ENCODE measurements around the gene SARNP. TPM values are rescaled to one million over a fixed set of nuclear protein-coding genes. Genes with fewer than 3 reads are reported as not detected.
A peak's percentile ranks its signal among the peaks of the same experiment; 100 is the strongest.

The SARNP gene
- total RNA-seq, 1 donor from 2014 or later, result 266 TPM

DNA sequence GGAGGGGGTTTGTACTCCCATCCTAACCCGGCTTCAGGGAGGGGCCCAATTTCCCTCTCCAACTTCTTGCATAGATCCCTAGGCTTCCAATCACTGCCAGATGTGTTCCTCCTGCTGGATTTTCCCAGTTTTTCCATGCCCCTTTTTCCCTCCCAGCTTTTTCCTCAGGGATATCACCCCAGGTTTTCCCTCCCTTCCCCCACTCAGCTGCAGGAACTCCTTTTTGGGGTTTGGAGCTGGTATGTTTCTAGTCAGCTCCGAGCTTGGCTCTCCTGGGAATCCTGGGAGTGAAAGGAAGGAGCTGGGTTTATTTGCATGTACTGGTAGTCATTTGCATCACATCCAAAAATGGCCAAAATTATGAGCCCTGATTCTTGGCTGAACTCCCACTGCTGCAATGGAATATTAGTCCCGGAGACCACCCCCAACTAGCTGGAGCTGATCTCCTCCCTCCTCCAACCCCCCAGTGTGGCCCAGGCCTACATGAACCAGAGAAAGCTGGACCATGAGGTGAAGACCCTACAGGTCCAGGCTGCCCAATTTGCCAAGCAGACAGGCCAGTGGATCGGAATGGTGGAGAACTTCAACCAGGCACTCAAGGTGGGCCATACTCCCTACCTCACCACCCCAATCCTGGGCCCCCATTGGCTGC, 98.8 kb downstream of the SARNP start:
- Mint-ChIP-seq H3K27me3 (ENCODE audit: insufficient read depth, low read depth) (peaks cover 18% of the 10 kb centered on the region), H3K4me3 (peak overlapping the region; percentile 92), H3K9me3 (peaks cover 6% of the 10 kb centered on the region), H3K36me3 (peaks cover 6% of the 10 kb centered on the region), H3K4me1 (peaks cover 43% of the 10 kb centered on the region), H3K27ac (peak overlapping the region; percentile 97)
- H3K4me2 ChIP-seq, result peak overlapping the region; percentile 79
- H3K27ac ChIP-seq, result peak overlapping the region; percentile 86
- no peak overlapping the region for H2AFZ ChIP-seq (replicated peaks)
- no peaks in the 10 kb centered on the region for H4K20me1 ChIP-seq (ENCODE audit: low read depth)
- no peak for DNase-seq (ENCODE audit: low spot score)
- H3K4me3 ChIP-seq, result peak overlapping the region; percentile 88
- peak overlapping the region; percentile 27 for H3K9ac ChIP-seq
- no peak for TF ChIP-seq EZH2 (IDR thresholded peaks at IDR 0.05)
- TF ChIP-seq, protein P1, sequence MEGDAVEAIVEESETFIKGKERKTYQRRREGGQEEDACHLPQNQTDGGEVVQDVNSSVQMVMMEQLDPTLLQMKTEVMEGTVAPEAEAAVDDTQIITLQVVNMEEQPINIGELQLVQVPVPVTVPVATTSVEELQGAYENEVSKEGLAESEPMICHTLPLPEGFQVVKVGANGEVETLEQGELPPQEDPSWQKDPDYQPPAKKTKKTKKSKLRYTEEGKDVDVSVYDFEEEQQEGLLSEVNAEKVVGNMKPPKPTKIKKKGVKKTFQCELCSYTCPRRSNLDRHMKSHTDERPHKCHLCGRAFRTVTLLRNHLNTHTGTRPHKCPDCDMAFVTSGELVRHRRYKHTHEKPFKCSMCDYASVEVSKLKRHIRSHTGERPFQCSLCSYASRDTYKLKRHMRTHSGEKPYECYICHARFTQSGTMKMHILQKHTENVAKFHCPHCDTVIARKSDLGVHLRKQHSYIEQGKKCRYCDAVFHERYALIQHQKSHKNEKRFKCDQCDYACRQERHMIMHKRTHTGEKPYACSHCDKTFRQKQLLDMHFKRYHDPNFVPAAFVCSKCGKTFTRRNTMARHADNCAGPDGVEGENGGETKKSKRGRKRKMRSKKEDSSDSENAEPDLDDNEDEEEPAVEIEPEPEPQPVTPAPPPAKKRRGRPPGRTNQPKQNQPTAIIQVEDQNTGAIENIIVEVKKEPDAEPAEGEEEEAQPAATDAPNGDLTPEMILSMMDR (IDR thresholded peaks at IDR 0.05), result no peak
- H3K36me3 ChIP-seq, result no peaks in the 10 kb centered on the region
- H3K79me2 ChIP-seq (ENCODE audit: low read depth), result peaks cover 16% of the 10 kb centered on the region
- H3K9me3 ChIP-seq (ENCODE audit: low read depth), result no peaks in the 10 kb centered on the region
- peaks cover 31% of the 10 kb centered on the region for H3K4me1 ChIP-seq
- no peaks in the 10 kb centered on the region for H3K27me3 ChIP-seq
- peaks cover 45% of the 10 kb centered on the region for H3F3A ChIP-seq (ENCODE audit: low read depth)

DNA sequence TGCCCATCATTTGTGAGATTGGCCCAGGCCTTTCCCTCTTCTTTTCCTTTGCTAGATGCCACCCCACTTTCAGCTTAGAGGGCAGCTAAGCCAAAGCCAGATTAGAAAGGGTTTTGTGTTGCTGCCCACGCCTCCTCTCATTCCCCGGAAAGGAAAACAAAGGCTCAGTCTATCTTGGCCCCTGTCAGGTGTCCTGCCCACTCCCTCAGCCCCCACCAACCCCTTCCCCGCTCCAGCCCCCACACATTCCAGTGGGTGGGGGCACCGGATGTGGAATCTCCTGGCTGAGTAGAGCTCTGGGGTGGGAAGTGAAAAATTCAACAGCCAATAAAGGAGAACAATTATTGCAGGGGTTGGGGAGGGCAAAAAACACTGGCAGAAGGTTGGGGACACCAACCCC, 99.5 kb downstream of the SARNP start:
- Histone ChIP-seq H3K4me3 (peak overlapping the region; percentile 88), H2AFZ (replicated peaks) (no peak overlapping the region), H3K9me3 (ENCODE audit: low read depth) (no peaks in the 10 kb centered on the region), H3K36me3 (no peaks in the 10 kb centered on the region), H3K9ac (peak overlapping the region; percentile 27), H4K20me1 (ENCODE audit: low read depth) (no peaks in the 10 kb centered on the region), H3F3A (ENCODE audit: low read depth) (peaks cover 38% of the 10 kb centered on the region), H3K27me3 (no peaks in the 10 kb centered on the region), H3K27ac (peak overlapping the region; percentile 86), H3K79me2 (ENCODE audit: low read depth) (peaks cover 16% of the 10 kb centered on the region), H3K4me2 (peak overlapping the region; percentile 79), H3K4me1 (peaks cover 31% of the 10 kb centered on the region)
- peak overlapping the region; percentile 97 for H3K27ac Mint-ChIP-seq
- peaks cover 6% of the 10 kb centered on the region for H3K9me3 Mint-ChIP-seq
- H3K4me1 Mint-ChIP-seq, result peaks cover 41% of the 10 kb centered on the region
- TF ChIP-seq EZH2 (IDR thresholded peaks at IDR 0.05) (no peak), EZH2phosphoT487 (IDR thresholded peaks at IDR 0.05) (no peak)
- TF ChIP-seq, protein P1 (IDR thresholded peaks at IDR 0.05), result no peak
- DNase-seq (ENCODE audit: low spot score), result peak; percentile 77
- peaks cover 3% of the 10 kb centered on the region for H3K36me3 Mint-ChIP-seq
- H3K27me3 Mint-ChIP-seq (ENCODE audit: insufficient read depth, low read depth), result peaks cover 20% of the 10 kb centered on the region
- H3K4me3 Mint-ChIP-seq, result peak overlapping the region; percentile 92

DNA sequence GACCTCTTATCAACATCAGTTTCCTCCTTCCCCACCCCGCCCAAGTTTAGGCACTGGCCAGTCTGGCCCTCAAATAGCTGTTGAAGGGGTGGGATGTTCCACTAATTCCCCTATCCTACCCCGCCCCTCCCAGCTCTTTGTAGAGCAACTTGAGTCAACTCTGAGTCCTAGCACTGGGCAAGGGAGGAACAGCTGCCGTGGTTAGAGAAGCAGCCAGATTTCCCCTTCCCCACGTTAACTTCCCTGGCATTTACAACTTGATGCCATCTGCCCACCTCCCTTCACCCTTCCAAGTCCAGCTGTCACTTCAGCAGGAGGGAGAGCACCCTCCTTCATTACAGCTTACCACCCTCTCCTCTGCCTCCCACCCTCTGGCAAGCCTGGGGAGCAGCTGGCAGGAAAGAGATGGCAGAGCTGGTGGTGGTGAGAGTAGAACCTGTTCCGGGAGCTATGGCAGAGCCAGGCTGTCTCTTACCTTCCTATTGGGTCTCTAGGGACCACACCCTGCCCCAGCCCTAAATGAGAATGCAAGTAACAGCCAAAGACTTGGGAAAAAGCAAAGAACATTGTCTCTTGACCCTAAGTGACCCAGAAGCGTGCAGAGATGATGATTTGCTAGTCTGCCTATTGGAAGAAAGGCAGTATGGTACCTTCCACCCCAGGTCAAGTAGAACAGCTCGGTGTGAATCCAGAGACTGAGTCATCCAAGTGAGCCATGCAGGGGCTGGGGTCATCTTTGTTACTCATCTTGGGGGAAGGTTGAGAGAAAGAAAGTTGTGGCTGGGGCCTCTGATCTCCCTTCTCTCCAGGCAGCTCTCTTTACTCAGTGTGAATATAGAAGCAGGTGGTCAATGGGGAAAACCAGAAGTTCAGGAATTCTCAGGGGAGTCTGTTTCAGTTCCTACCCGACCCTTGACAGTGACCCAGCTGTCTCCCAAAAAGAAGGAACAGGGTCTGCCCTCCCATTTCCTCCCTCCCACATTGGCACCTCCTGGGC, 100.2 kb downstream of the SARNP start:
- H4K20me1 ChIP-seq (ENCODE audit: low read depth), result no peaks in the 10 kb centered on the region
- peak; percentile 43 for DNase-seq (ENCODE audit: low spot score)
- H3K4me2 ChIP-seq, result peak overlapping the region; percentile 79
- H3K27me3 Mint-ChIP-seq (ENCODE audit: insufficient read depth, low read depth), result peaks cover 20% of the 10 kb centered on the region
- peak overlapping the region; percentile 86 for H3K27ac ChIP-seq
- peaks cover 38% of the 10 kb centered on the region for H3F3A ChIP-seq (ENCODE audit: low read depth)
- no peaks in the 10 kb centered on the region for H3K36me3 ChIP-seq
- H3K27me3 ChIP-seq, result peaks cover 4% of the 10 kb centered on the region
- H3K9me3 Mint-ChIP-seq, result peaks cover 6% of the 10 kb centered on the region
- H2AFZ ChIP-seq (replicated peaks), result peak overlapping the region; percentile 87
- no peak overlapping the region for H3K9ac ChIP-seq
- peaks cover 41% of the 10 kb centered on the region for H3K4me1 Mint-ChIP-seq
- no peak for TF ChIP-seq EZH2 (IDR thresholded peaks at IDR 0.05)
- TF ChIP-seq EZH2phosphoT487 (IDR thresholded peaks at IDR 0.05), result no peak
- TF ChIP-seq, protein P1 (IDR thresholded peaks at IDR 0.05), result no peak
- H3K36me3 Mint-ChIP-seq, result peaks cover 3% of the 10 kb centered on the region
- peaks cover 16% of the 10 kb centered on the region for H3K79me2 ChIP-seq (ENCODE audit: low read depth)
- peak overlapping the region; percentile 88 for H3K4me3 ChIP-seq
- H3K9me3 ChIP-seq (ENCODE audit: low read depth), result no peaks in the 10 kb centered on the region
- H3K4me1 ChIP-seq, result peaks cover 31% of the 10 kb centered on the region
- H3K27ac Mint-ChIP-seq, result peak overlapping the region; percentile 63
- H3K4me3 Mint-ChIP-seq, result peak overlapping the region; percentile 92
